H1 (cell line): ENCODE data around the gene LGR4. TPM values are rescaled to one million over a fixed set of nuclear protein-coding genes. Genes with fewer than 3 reads are reported as not detected.

Source experiments
- CTCF ChIA-PET: fragments of 300-600 bp; sonication (Branson Sonifier 250); formaldehyde crosslinking; loops from one replicate; lab custom pipeline; 2021; ENCODE audit not compliant: partially characterized antibody; lab: Charles Lee
- POLR2A ChIA-PET: fragments of 300-600 bp; sonication (Branson Sonifier 250); formaldehyde crosslinking; loops from one replicate; lab custom pipeline; 2021; ENCODE audit warnings: inconsistent platforms; ENCODE audit not compliant: partially characterized antibody; lab: Charles Lee
- DNase-seq, 2 experiments: peaks; one replicate each; pipeline versions ENCODE4 v3.0.0 to v3.0.0-alpha.2; 2010 to 2022; ENCODE audit warnings: low spot score in 2 of 2, low read depth in 1 of 2, mixed read lengths in 1 of 2
- FAIRE-seq: peaks from 2 replicates; lab custom pipeline; 2011; peaks lifted over from hg19 to GRCh38; lab: Jason Lieb, UNC
- H2AFZ ChIP-seq: 2 replicates; pipeline ENCODE4 v1.8.1; 2012; ENCODE audit warnings: low read length, inconsistent platforms
- H2AK5ac ChIP-seq: 2 replicates; pipeline ENCODE4 v1.6.1; 2013; ENCODE audit warnings: low read depth, low read length
- H2BK120ac ChIP-seq: replicated peaks from 2 replicates; pipeline ENCODE3; 2013; ENCODE audit warnings: low read depth, low read length, inconsistent platforms
- H2BK12ac ChIP-seq: 2 replicates; pipeline ENCODE4 v1.6.1; 2013; ENCODE audit warnings: low read depth, low read length
- H2BK15ac ChIP-seq: 2 replicates; pipeline ENCODE4 v1.6.1; 2013; ENCODE audit warnings: low read length
- H2BK20ac ChIP-seq: 2 replicates; pipeline ENCODE4 v1.6.1; 2013; ENCODE audit warnings: low read length
- H2BK5ac ChIP-seq: 2 replicates; pipeline ENCODE4 v1.6.1; 2013; ENCODE audit warnings: low read depth, low read length
- H3K14ac ChIP-seq: 2 replicates; pipeline ENCODE4 v1.6.1; 2013; ENCODE audit warnings: inconsistent platforms; ENCODE audit not compliant: insufficient read length
- H3K18ac ChIP-seq: 2 replicates; pipeline ENCODE4 v1.6.1; 2013; ENCODE audit warnings: low read length; ENCODE audit errors: extremely low read depth
- H3K23ac ChIP-seq: 2 replicates; pipeline ENCODE4 v1.6.1; 2013; ENCODE audit warnings: inconsistent platforms; ENCODE audit not compliant: insufficient read length
- H3K23me2 ChIP-seq: 2 replicates; pipeline ENCODE4 v1.6.1; 2013; ENCODE audit warnings: low read depth, low read length
- H3K27ac ChIP-seq: 2 replicates; pipeline ENCODE4 v1.6.1; 2011; ENCODE audit warnings: low read depth, low read length, inconsistent platforms
- H3K27me3 ChIP-seq, 4 experiments: replicated peaks in 1 of 4; 1 replicate in 1 of 4; 2 replicates in 3 of 4; pipeline versions ENCODE4 v1.6.1 to v1.8.1; 2011 to 2013; ENCODE audit warnings: low read length in 3 of 4, mild to moderate bottlenecking in 3 of 4, inconsistent platforms in 2 of 4, mixed read lengths in 2 of 4, moderate library complexity in 1 of 4; ENCODE audit not compliant: control insufficient read depth in 3 of 4, insufficient read depth in 3 of 4; ENCODE audit errors: extremely low read depth in 1 of 4
- H3K36me3 ChIP-seq, 4 experiments: 2 replicates each; pipeline versions ENCODE4 v1.6.1 to v1.8.1; 2011 to 2013; ENCODE audit warnings: mild to moderate bottlenecking in 4 of 4, low read length in 3 of 4, moderate library complexity in 2 of 4, control low read depth in 1 of 4, inconsistent platforms in 1 of 4; ENCODE audit not compliant: insufficient read depth in 4 of 4, control insufficient read depth in 2 of 4
- H3K4ac ChIP-seq: replicated peaks from 2 replicates; pipeline ENCODE3; 2013; ENCODE audit warnings: low read length, low read depth, mixed read lengths, inconsistent platforms; ENCODE audit not compliant: insufficient read length
- H3K4me1 ChIP-seq, 4 experiments: replicated peaks in 1 of 4; 1 replicate in 1 of 4; 2 replicates in 3 of 4; pipeline versions ENCODE4 v1.6.1 to v1.8.1; 2011 to 2013; ENCODE audit warnings: low read length in 3 of 4, inconsistent platforms in 2 of 4, mixed read lengths in 1 of 4; ENCODE audit not compliant: insufficient read depth in 4 of 4, control insufficient read depth in 3 of 4
- H3K4me2 ChIP-seq, 2 experiments: 2 replicates each; pipeline versions ENCODE4 v1.6.1 to v1.8.1; 2011 to 2013; ENCODE audit warnings: low read depth in 2 of 2, low read length in 2 of 2, control low read depth in 1 of 2, inconsistent platforms in 1 of 2, mild to moderate bottlenecking in 1 of 2; ENCODE audit not compliant: insufficient read depth in 1 of 2
- H3K4me3 ChIP-seq, 4 experiments: fragments of 200-600, 300-600 bp in 1 of 4; sonication (generic), shearing (Covaris generic), sonication (Bioruptor Twin) in 1 of 4; 2 replicates each; pipeline versions ENCODE4 v1.5.1 to v1.8.1; 2011 to 2016; ENCODE audit warnings: low read length in 4 of 4, low read depth in 3 of 4, control low read depth in 2 of 4, inconsistent platforms in 2 of 4, mild to moderate bottlenecking in 2 of 4, mixed read lengths in 1 of 4, moderate library complexity in 1 of 4; ENCODE audit not compliant: insufficient read depth in 2 of 4; ENCODE audit errors: extremely low read depth in 1 of 4
- H3K56ac ChIP-seq: replicated peaks from 2 replicates; pipeline ENCODE3; 2013; ENCODE audit warnings: low read depth, mild to moderate bottlenecking, mixed read lengths, low read length, inconsistent platforms; ENCODE audit not compliant: insufficient read length
- H3K79me1 ChIP-seq: 2 replicates; pipeline ENCODE4 v1.6.1; 2013; ENCODE audit warnings: low read depth, low read length, control low read depth
- H3K79me2 ChIP-seq, 2 experiments: 2 replicates each; pipeline versions ENCODE4 v1.6.1 to v1.8.1; 2012 to 2013; ENCODE audit warnings: low read length in 2 of 2, mild to moderate bottlenecking in 2 of 2, inconsistent platforms in 1 of 2; ENCODE audit not compliant: insufficient read depth in 2 of 2, control insufficient read depth in 1 of 2
- H3K9ac ChIP-seq, 4 experiments: replicated peaks in 1 of 4; 1 replicate in 1 of 4; 2 replicates in 3 of 4; pipeline versions ENCODE4 v1.6.1 to v1.8.1; 2011 to 2013; ENCODE audit warnings: low read depth in 3 of 4, low read length in 3 of 4, control low read depth in 2 of 4, mild to moderate bottlenecking in 2 of 4, moderate library complexity in 2 of 4, inconsistent platforms in 1 of 4; ENCODE audit errors: extremely low read depth in 1 of 4
- H3K9me3 ChIP-seq, 2 experiments: 2 replicates each; pipeline versions ENCODE4 v1.6.1 to v1.8.1; 2012 to 2013; ENCODE audit warnings: mild to moderate bottlenecking in 2 of 2, moderate library complexity in 2 of 2, control low read depth in 1 of 2, inconsistent platforms in 1 of 2, low read depth in 1 of 2, low read length in 1 of 2, mixed read lengths in 1 of 2; ENCODE audit not compliant: insufficient read depth in 2 of 2
- H4K20me1 ChIP-seq, 2 experiments: replicated peaks in 1 of 2; 2 replicates each; pipeline versions ENCODE3 to v1.8.1; 2011 to 2013; ENCODE audit warnings: inconsistent platforms in 2 of 2, low read length in 2 of 2, mild to moderate bottlenecking in 1 of 2; ENCODE audit not compliant: insufficient read depth in 2 of 2, control insufficient read depth in 1 of 2
- H4K5ac ChIP-seq: 2 replicates; pipeline ENCODE4 v1.6.1; 2013; ENCODE audit warnings: low read length, low read depth, mixed read lengths, inconsistent platforms; ENCODE audit not compliant: insufficient read length
- H4K8ac ChIP-seq: 2 replicates; pipeline ENCODE4 v1.8.0; 2013; ENCODE audit warnings: mild to moderate bottlenecking, moderate library complexity, low read length, inconsistent platforms; ENCODE audit not compliant: insufficient read depth; ENCODE audit errors: extremely low read depth
- H4K91ac ChIP-seq: replicated peaks from 2 replicates; pipeline ENCODE3; 2013; ENCODE audit warnings: low read length, mixed read lengths, inconsistent platforms; ENCODE audit not compliant: insufficient read length
- ATF3 ChIP-seq: IDR thresholded peaks from 2 replicates; pipeline ENCODE4 v1.6.1; 2011; ENCODE audit warnings: low read depth, mild to moderate bottlenecking, low read length; ENCODE audit not compliant: insufficient read depth
- BCL11A ChIP-seq, 2 experiments: IDR thresholded peaks; one replicate each; pipeline ENCODE4 v1.6.1; 2011; ENCODE audit warnings: low read depth in 2 of 2, low read length in 2 of 2, mild to moderate bottlenecking in 2 of 2
- CHD2 ChIP-seq: IDR thresholded peaks from 2 replicates; pipeline ENCODE4 v1.6.1; 2012; ENCODE audit warnings: low read length, improper control_type of control experiment
- CREB1 ChIP-seq: IDR thresholded peaks from 2 replicates; pipeline ENCODE4 v1.6.1; 2012; ENCODE audit warnings: inconsistent platforms
- E2F6 ChIP-seq: IDR thresholded peaks from 2 replicates; pipeline ENCODE4 v1.6.1; 2012; ENCODE audit warnings: inconsistent platforms
- GTF2F1 ChIP-seq: IDR thresholded peaks from 2 replicates; pipeline ENCODE4 v1.6.1; 2012; ENCODE audit warnings: low read depth, low read length, improper control_type of control experiment, borderline replicate concordance
- HDAC2 ChIP-seq, 2 experiments: fragments of 300-600 bp in 1 of 2; sonication (generic) in 1 of 2; IDR thresholded peaks; 2 replicates each; pipeline ENCODE4 v1.6.1; 2011 to 2012; ENCODE audit warnings: low read depth in 2 of 2, low read length in 2 of 2, mild to moderate bottlenecking in 2 of 2, moderate library complexity in 2 of 2, borderline replicate concordance in 1 of 2, inconsistent platforms in 1 of 2
- RFX5 ChIP-seq: IDR thresholded peaks from 2 replicates; pipeline ENCODE4 v1.6.1; 2011; ENCODE audit warnings: low read depth, low read length, improper control_type of control experiment, borderline replicate concordance
- SUZ12 ChIP-seq: fragments of 200-600 bp; sonication (generic); IDR thresholded peaks from 2 replicates; pipeline ENCODE4 v1.6.1; 2012; ENCODE audit warnings: mild to moderate bottlenecking, inconsistent platforms, low read length, moderate library complexity, mixed read lengths
- TAF7 ChIP-seq: optimal IDR thresholded peaks from 2 replicates; pipeline ENCODE3; 2011; ENCODE audit warnings: low read depth, mild to moderate bottlenecking, inconsistent platforms, low read length, moderate library complexity, borderline replicate concordance
- WGBS, 2 experiments: shearing (Covaris generic) in 1 of 2; methylation state at CpG; one replicate each; pipeline versions ENCODE4 v1.1.6 to v1.1.7; 2013 to 2015; ENCODE audit warnings: low lambda C conversion rate in 2 of 2, mixed read lengths in 2 of 2, inconsistent platforms in 1 of 2, low coverage in 1 of 2, missing lambda C conversion rate in 1 of 2; ENCODE audit not compliant: insufficient replicate concordance in 2 of 2, insufficient coverage in 1 of 2, insufficient read length in 1 of 2; ENCODE audit errors: extremely low coverage in 1 of 2, missing lambda C conversion rate in 1 of 2; 5-methylcytosine and 5-hydroxymethylcytosine counted together
- polyA plus RNA-seq, 7 experiments: library from polyadenylated mRNA; depleted of rRNA in 3 of 7; stranded (reverse) in 5 of 7; unstranded in 2 of 7; fragments of >200 nt in 5 of 7; fragments of 200-250 nt in 2 of 7; gene quantifications; 1 replicate in 5 of 7; 2 replicates in 1 of 7; 4 replicates in 1 of 7; pipeline versions ENCODE4 v1.2.1 to v1.2.3, GENCODE V29; 2011 to 2013; ENCODE audit warnings: missing spikeins in 2 of 7, mixed read lengths in 2 of 7
- total RNA-seq: library from RNA; stranded (reverse); fragmentation: NEBNext Ultra II Directional; extraction: Animal tissue kit (Norgen Biotek cat#: 25700); gene quantifications from 2 replicates; pipeline ENCODE4 v1.2.1, GENCODE V29; 2021

Gene LGR4
- total and polyA plus RNA-seq, 2 of the 8 experiments (the other 6 are each of a cell fraction or from before 2014, with no cell fraction given) = 26.6 to 61.7 TPM

- Histone ChIP-seq H3K56ac (no peak overlapping the region), H4K5ac (no peak overlapping the region), H3K79me2 (peaks cover 37 to 98% of the 10 kb centered on the region in 2 experiments), H3K4ac (no peak overlapping the region), H4K20me1 (peaks cover 0 to 7% of the 10 kb centered on the region in 2 experiments), H3K23ac (no peak overlapping the region), H3K23me2 (no peaks in the 10 kb centered on the region; the same call in 1 of the 2 replicates), H3K36me3 (peaks cover 0 to 4% (median 1%) of the 10 kb centered on the region in 4 experiments; a peak in 2 of 8 replicates), H3K4me3 (no peak overlapping the region), H4K8ac (no peak overlapping the region), H3K79me1 (peaks cover 4% of the 10 kb centered on the region), H2AK5ac (no peak overlapping the region), H3K14ac (no peak overlapping the region), H2BK20ac (no peak overlapping the region), H2BK15ac (no peak overlapping the region), H2BK5ac (no peak overlapping the region), H2BK12ac (no peak overlapping the region), H3K4me1 (peaks cover 0 to 22% (median 10%) of the 10 kb centered on the region in 4 experiments; a peak in 3 of 7 replicates), H2BK120ac (no peak overlapping the region), H3K9me3 (0 out of 4 replicates have a peak, but pooled peaks cover 0 to 2% of the 10 kb centered on the region in 2 experiments), H3K27me3 (no peaks in the 10 kb centered on the region), H2AFZ (no peak overlapping the region), H4K91ac (no peak overlapping the region), H3K18ac (no peak overlapping the region), H3K27ac (no peak overlapping the region), H3K4me2 (no peak overlapping the region), H3K9ac (no peak overlapping the region)
- WGBS, 2 experiments = 94% methylated on average over 4 of the region's 4 CpGs; no CpG with 5 or more reads in 1 of the 2 experiments
- no peak for DNase-seq
- POLR2A ChIA-PET = interaction anchor here (1.2 to 4.6 kb wide), 4 partner anchors 9 to 93 kb away, joined by 3 to 23 read pairs (median 4); partner anchors contain the start of gene CCDC34
- FAIRE-seq = no peak
- CTCF ChIA-PET = interaction anchor here (1.1 to 2.7 kb wide), 3 partner anchors 10 to 31 kb away, joined by 3 to 6 read pairs (median 4); no protein-coding TSS in a partner anchor
- TF ChIP-seq RFX5 (no peak), BCL11A (IDR thresholded peaks at IDR 0.05; ENCODE audit: low read depth in 2 of 2, low read length in 2 of 2) (no peak), CHD2 (no peak), SUZ12 (no peak), CREB1 (no peak), HDAC2 (IDR thresholded peaks at IDR 0.05; ENCODE audit: borderline replicate concordance in 1 of 2, low read depth in 2 of 2, low read length in 2 of 2) (no peak), ATF3 (no peak), TAF7 (no peak), GTF2F1 (no peak), E2F6 (no peak)
These were observed 16.9 kb downstream of the LGR4 start for GRCh38 chr11:27455667-27456066.
